H1 (cell line): ENCODE measurements around the gene GNAO1. TPM values are rescaled to one million over a fixed set of nuclear protein-coding genes. Genes with fewer than 3 reads are reported as not detected.

ENCODE experiments used
- CTCF ChIA-PET: fragments of 300-600 bp; sonication (Branson Sonifier 250); formaldehyde crosslinking; loops from one replicate; lab custom pipeline; 2021; ENCODE audit not compliant: partially characterized antibody; lab: Charles Lee
- POLR2A ChIA-PET: fragments of 300-600 bp; sonication (Branson Sonifier 250); formaldehyde crosslinking; loops from one replicate; lab custom pipeline; 2021; ENCODE audit warnings: inconsistent platforms; ENCODE audit not compliant: partially characterized antibody; lab: Charles Lee
- DNase-seq, 2 experiments: peaks; one replicate each; pipeline versions ENCODE4 v3.0.0 to v3.0.0-alpha.2; 2010 to 2022; ENCODE audit warnings: low spot score in 2 of 2, low read depth in 1 of 2, mixed read lengths in 1 of 2
- FAIRE-seq: peaks from 2 replicates; lab custom pipeline; 2011; peaks lifted over from hg19 to GRCh38; lab: Jason Lieb, UNC
- H2AFZ ChIP-seq: 2 replicates; pipeline ENCODE4 v1.8.1; 2012; ENCODE audit warnings: low read length, inconsistent platforms
- H2AK5ac ChIP-seq: 2 replicates; pipeline ENCODE4 v1.6.1; 2013; ENCODE audit warnings: low read depth, low read length
- H2BK120ac ChIP-seq: replicated peaks from 2 replicates; pipeline ENCODE3; 2013; ENCODE audit warnings: low read depth, low read length, inconsistent platforms
- H2BK12ac ChIP-seq: 2 replicates; pipeline ENCODE4 v1.6.1; 2013; ENCODE audit warnings: low read depth, low read length
- H2BK15ac ChIP-seq: 2 replicates; pipeline ENCODE4 v1.6.1; 2013; ENCODE audit warnings: low read length
- H2BK20ac ChIP-seq: 2 replicates; pipeline ENCODE4 v1.6.1; 2013; ENCODE audit warnings: low read length
- H2BK5ac ChIP-seq: 2 replicates; pipeline ENCODE4 v1.6.1; 2013; ENCODE audit warnings: low read depth, low read length
- H3K14ac ChIP-seq: 2 replicates; pipeline ENCODE4 v1.6.1; 2013; ENCODE audit warnings: inconsistent platforms; ENCODE audit not compliant: insufficient read length
- H3K18ac ChIP-seq: 2 replicates; pipeline ENCODE4 v1.6.1; 2013; ENCODE audit warnings: low read length; ENCODE audit errors: extremely low read depth
- H3K23ac ChIP-seq: 2 replicates; pipeline ENCODE4 v1.6.1; 2013; ENCODE audit warnings: inconsistent platforms; ENCODE audit not compliant: insufficient read length
- H3K23me2 ChIP-seq: 2 replicates; pipeline ENCODE4 v1.6.1; 2013; ENCODE audit warnings: low read depth, low read length
- H3K27ac ChIP-seq: 2 replicates; pipeline ENCODE4 v1.6.1; 2011; ENCODE audit warnings: low read depth, low read length, inconsistent platforms
- H3K27me3 ChIP-seq, 4 experiments: replicated peaks in 1 of 4; 1 replicate in 1 of 4; 2 replicates in 3 of 4; pipeline versions ENCODE4 v1.6.1 to v1.8.1; 2011 to 2013; ENCODE audit warnings: low read length in 3 of 4, mild to moderate bottlenecking in 3 of 4, inconsistent platforms in 2 of 4, mixed read lengths in 2 of 4, moderate library complexity in 1 of 4; ENCODE audit not compliant: control insufficient read depth in 3 of 4, insufficient read depth in 3 of 4; ENCODE audit errors: extremely low read depth in 1 of 4
- H3K36me3 ChIP-seq, 4 experiments: 2 replicates each; pipeline versions ENCODE4 v1.6.1 to v1.8.1; 2011 to 2013; ENCODE audit warnings: mild to moderate bottlenecking in 4 of 4, low read length in 3 of 4, moderate library complexity in 2 of 4, control low read depth in 1 of 4, inconsistent platforms in 1 of 4; ENCODE audit not compliant: insufficient read depth in 4 of 4, control insufficient read depth in 2 of 4
- H3K4ac ChIP-seq: replicated peaks from 2 replicates; pipeline ENCODE3; 2013; ENCODE audit warnings: low read length, low read depth, mixed read lengths, inconsistent platforms; ENCODE audit not compliant: insufficient read length
- H3K4me1 ChIP-seq, 4 experiments: replicated peaks in 1 of 4; 1 replicate in 1 of 4; 2 replicates in 3 of 4; pipeline versions ENCODE4 v1.6.1 to v1.8.1; 2011 to 2013; ENCODE audit warnings: low read length in 3 of 4, inconsistent platforms in 2 of 4, mixed read lengths in 1 of 4; ENCODE audit not compliant: insufficient read depth in 4 of 4, control insufficient read depth in 3 of 4
- H3K4me2 ChIP-seq, 2 experiments: 2 replicates each; pipeline versions ENCODE4 v1.6.1 to v1.8.1; 2011 to 2013; ENCODE audit warnings: low read depth in 2 of 2, low read length in 2 of 2, control low read depth in 1 of 2, inconsistent platforms in 1 of 2, mild to moderate bottlenecking in 1 of 2; ENCODE audit not compliant: insufficient read depth in 1 of 2
- H3K4me3 ChIP-seq, 4 experiments: fragments of 200-600, 300-600 bp in 1 of 4; sonication (generic), shearing (Covaris generic), sonication (Bioruptor Twin) in 1 of 4; 2 replicates each; pipeline versions ENCODE4 v1.5.1 to v1.8.1; 2011 to 2016; ENCODE audit warnings: low read length in 4 of 4, low read depth in 3 of 4, control low read depth in 2 of 4, inconsistent platforms in 2 of 4, mild to moderate bottlenecking in 2 of 4, mixed read lengths in 1 of 4, moderate library complexity in 1 of 4; ENCODE audit not compliant: insufficient read depth in 2 of 4; ENCODE audit errors: extremely low read depth in 1 of 4
- H3K56ac ChIP-seq: replicated peaks from 2 replicates; pipeline ENCODE3; 2013; ENCODE audit warnings: low read depth, mild to moderate bottlenecking, mixed read lengths, low read length, inconsistent platforms; ENCODE audit not compliant: insufficient read length
- H3K79me1 ChIP-seq: 2 replicates; pipeline ENCODE4 v1.6.1; 2013; ENCODE audit warnings: low read depth, low read length, control low read depth
- H3K79me2 ChIP-seq, 2 experiments: 2 replicates each; pipeline versions ENCODE4 v1.6.1 to v1.8.1; 2012 to 2013; ENCODE audit warnings: low read length in 2 of 2, mild to moderate bottlenecking in 2 of 2, inconsistent platforms in 1 of 2; ENCODE audit not compliant: insufficient read depth in 2 of 2, control insufficient read depth in 1 of 2
- H3K9ac ChIP-seq, 4 experiments: replicated peaks in 1 of 4; 1 replicate in 1 of 4; 2 replicates in 3 of 4; pipeline versions ENCODE4 v1.6.1 to v1.8.1; 2011 to 2013; ENCODE audit warnings: low read depth in 3 of 4, low read length in 3 of 4, control low read depth in 2 of 4, mild to moderate bottlenecking in 2 of 4, moderate library complexity in 2 of 4, inconsistent platforms in 1 of 4; ENCODE audit errors: extremely low read depth in 1 of 4
- H3K9me3 ChIP-seq, 2 experiments: 2 replicates each; pipeline versions ENCODE4 v1.6.1 to v1.8.1; 2012 to 2013; ENCODE audit warnings: mild to moderate bottlenecking in 2 of 2, moderate library complexity in 2 of 2, control low read depth in 1 of 2, inconsistent platforms in 1 of 2, low read depth in 1 of 2, low read length in 1 of 2, mixed read lengths in 1 of 2; ENCODE audit not compliant: insufficient read depth in 2 of 2
- H4K20me1 ChIP-seq, 2 experiments: replicated peaks in 1 of 2; 2 replicates each; pipeline versions ENCODE3 to v1.8.1; 2011 to 2013; ENCODE audit warnings: inconsistent platforms in 2 of 2, low read length in 2 of 2, mild to moderate bottlenecking in 1 of 2; ENCODE audit not compliant: insufficient read depth in 2 of 2, control insufficient read depth in 1 of 2
- H4K5ac ChIP-seq: 2 replicates; pipeline ENCODE4 v1.6.1; 2013; ENCODE audit warnings: low read length, low read depth, mixed read lengths, inconsistent platforms; ENCODE audit not compliant: insufficient read length
- H4K8ac ChIP-seq: 2 replicates; pipeline ENCODE4 v1.8.0; 2013; ENCODE audit warnings: mild to moderate bottlenecking, moderate library complexity, low read length, inconsistent platforms; ENCODE audit not compliant: insufficient read depth; ENCODE audit errors: extremely low read depth
- H4K91ac ChIP-seq: replicated peaks from 2 replicates; pipeline ENCODE3; 2013; ENCODE audit warnings: low read length, mixed read lengths, inconsistent platforms; ENCODE audit not compliant: insufficient read length
- BACH1 ChIP-seq: IDR thresholded peaks from 2 replicates; pipeline ENCODE4 v1.6.1; 2012; ENCODE audit warnings: low read length, improper control_type of control experiment
- CBX5 ChIP-seq: fragments of 300-800, 300-1000 bp; sonication (generic); IDR thresholded peaks from 2 replicates; pipeline ENCODE4 v1.7.1; 2016; ENCODE audit warnings: antibody characterized with exemption, low read length, low read depth
- CHD2 ChIP-seq: IDR thresholded peaks from 2 replicates; pipeline ENCODE4 v1.6.1; 2012; ENCODE audit warnings: low read length, improper control_type of control experiment
- GABPA ChIP-seq: IDR thresholded peaks from 2 replicates; pipeline ENCODE4 v1.6.1; 2011; ENCODE audit warnings: mild to moderate bottlenecking, low read length, moderate library complexity, borderline replicate concordance; ENCODE audit not compliant: insufficient read depth
- HDAC6 ChIP-seq: IDR thresholded peaks from one replicate; pipeline ENCODE4 v1.7.1; 2012; ENCODE audit warnings: low read depth, mild to moderate bottlenecking, inconsistent platforms, low read length, moderate library complexity
- RBBP5 ChIP-seq: IDR thresholded peaks from 2 replicates; pipeline ENCODE4 v1.7.1; 2012; ENCODE audit warnings: low read depth, mild to moderate bottlenecking, inconsistent platforms, low read length, moderate library complexity, borderline replicate concordance
- ZNF274 ChIP-seq: IDR thresholded peaks from 2 replicates; pipeline ENCODE4 v1.7.0; 2012; ENCODE audit warnings: low read length, borderline replicate concordance; ENCODE audit errors: extremely low read depth
- WGBS, 2 experiments: shearing (Covaris generic) in 1 of 2; methylation state at CpG; one replicate each; pipeline versions ENCODE4 v1.1.6 to v1.1.7; 2013 to 2015; ENCODE audit warnings: low lambda C conversion rate in 2 of 2, mixed read lengths in 2 of 2, inconsistent platforms in 1 of 2, low coverage in 1 of 2, missing lambda C conversion rate in 1 of 2; ENCODE audit not compliant: insufficient replicate concordance in 2 of 2, insufficient coverage in 1 of 2, insufficient read length in 1 of 2; ENCODE audit errors: extremely low coverage in 1 of 2, missing lambda C conversion rate in 1 of 2; 5-methylcytosine and 5-hydroxymethylcytosine counted together
- polyA plus RNA-seq, 7 experiments: library from polyadenylated mRNA; depleted of rRNA in 3 of 7; stranded (reverse) in 5 of 7; unstranded in 2 of 7; fragments of >200 nt in 5 of 7; fragments of 200-250 nt in 2 of 7; gene quantifications; 1 replicate in 5 of 7; 2 replicates in 1 of 7; 4 replicates in 1 of 7; pipeline versions ENCODE4 v1.2.1 to v1.2.3, GENCODE V29; 2011 to 2013; ENCODE audit warnings: missing spikeins in 2 of 7, mixed read lengths in 2 of 7
- total RNA-seq: library from RNA; stranded (reverse); fragmentation: NEBNext Ultra II Directional; extraction: Animal tissue kit (Norgen Biotek cat#: 25700); gene quantifications from 2 replicates; pipeline ENCODE4 v1.2.1, GENCODE V29; 2021
- TF ChIP-seq, protein P1 (sequence below): IDR thresholded peaks from 2 replicates; pipeline ENCODE4 v1.6.1; 2012; ENCODE audit warnings: inconsistent platforms

GNAO1 gene
- total and polyA plus RNA-seq, 2 of the 8 experiments (the other 6 are each of a cell fraction or from before 2014, with no cell fraction given) = 6.7 to 34.4 TPM

DNA sequence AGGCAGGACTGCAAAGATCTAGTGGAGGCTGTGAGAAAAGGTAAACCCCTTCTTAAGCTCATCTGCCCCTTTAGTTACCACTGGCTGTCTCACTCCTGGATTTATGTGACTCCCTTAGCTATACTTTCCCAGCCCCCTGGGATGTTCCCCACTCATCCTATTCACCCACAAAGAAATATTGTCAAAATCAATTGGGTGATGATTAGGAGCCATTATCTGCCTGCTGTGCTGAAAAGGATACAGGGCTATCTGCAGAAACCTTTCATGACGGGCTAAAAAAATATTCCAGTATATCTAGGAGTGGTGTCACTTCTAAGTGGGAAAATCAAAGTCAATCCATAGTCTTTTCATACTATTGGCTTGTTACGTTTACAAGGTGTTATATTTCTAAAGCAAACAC, 8.0 kb upstream of the GNAO1 start:
- Histone ChIP-seq H3K79me2 (no peaks in the 10 kb centered on the region), H3K56ac (no peak overlapping the region), H3K27me3 (no peaks in the 10 kb centered on the region; a peak in 1 of 7 replicates), H3K4ac (no peak overlapping the region), H2BK5ac (no peak overlapping the region), H2AFZ (no peak overlapping the region), H3K79me1 (no peaks in the 10 kb centered on the region), H3K9me3 (no peaks in the 10 kb centered on the region), H3K36me3 (no peaks in the 10 kb centered on the region), H3K4me3 (no peak overlapping the region), H4K91ac (no peak overlapping the region), H3K9ac (no peak overlapping the region), H3K4me1 (no peaks in the 10 kb centered on the region), H2AK5ac (no peak overlapping the region), H3K14ac (no peak overlapping the region), H2BK15ac (no peak overlapping the region), H3K4me2 (no peak overlapping the region), H3K27ac (no peak overlapping the region), H3K18ac (no peak overlapping the region), H2BK120ac (no peak overlapping the region), H3K23ac (no peak overlapping the region), H2BK12ac (no peak overlapping the region), H4K20me1 (no peaks in the 10 kb centered on the region), H3K23me2 (no peaks in the 10 kb centered on the region), H4K5ac (no peak overlapping the region), H2BK20ac (no peak overlapping the region), H4K8ac (no peak overlapping the region)
- CTCF ChIA-PET = interaction anchor here (1.1 kb wide), 1 partner anchor 20 kb away, joined by 3 read pairs; no protein-coding TSS in a partner anchor
- FAIRE-seq = no peak
- POLR2A ChIA-PET = no interaction called here
- DNase-seq = no peak
- 90% methylated on average over 2 of the region's 2 CpGs; no CpG with 5 or more reads in 1 of the 2 experiments for WGBS, 2 experiments
- TF ChIP-seq CBX5 = no peak
- TF ChIP-seq, protein P1, sequence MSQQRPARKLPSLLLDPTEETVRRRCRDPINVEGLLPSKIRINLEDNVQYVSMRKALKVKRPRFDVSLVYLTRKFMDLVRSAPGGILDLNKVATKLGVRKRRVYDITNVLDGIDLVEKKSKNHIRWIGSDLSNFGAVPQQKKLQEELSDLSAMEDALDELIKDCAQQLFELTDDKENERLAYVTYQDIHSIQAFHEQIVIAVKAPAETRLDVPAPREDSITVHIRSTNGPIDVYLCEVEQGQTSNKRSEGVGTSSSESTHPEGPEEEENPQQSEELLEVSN = no peak
- no peak for TF ChIP-seq BACH1
- TF ChIP-seq ZNF274 = no peak
- TF ChIP-seq RBBP5 = no peak
- no peak for TF ChIP-seq GABPA
- TF ChIP-seq CHD2 = no peak
- no peak for TF ChIP-seq HDAC6
